MM.1S (cell line): ENCODE data around the gene UTP18.
A peak's percentile ranks its signal among the peaks of the same experiment; 100 is the strongest.
"Not testable (repeated sequence)": the region's sequence is repeated elsewhere in the genome, so short reads cannot be mapped to it uniquely, and the experiment has no call there.

Experiments
- DNase-seq: peaks from one replicate; pipeline ENCODE4 v3.0.0-alpha.2; 2015
- H2AFZ ChIP-seq: fragments of 300-600 bp; sonication (generic); 2 replicates; pipeline ENCODE4 v1.6.0; 2016; ENCODE audit warnings: antibody characterized with exemption, low read length
- H3F3A ChIP-seq: fragments of 300-600 bp; sonication (generic); 2 replicates; pipeline ENCODE4 v1.6.1; 2016; ENCODE audit warnings: mild to moderate bottlenecking, antibody characterized with exemption, low read length, moderate library complexity, mixed read lengths; ENCODE audit not compliant: insufficient read depth
- H3K27ac ChIP-seq: fragments of 300-600 bp; sonication (generic); 2 replicates; pipeline ENCODE4 v1.5.1; 2016; ENCODE audit warnings: mild to moderate bottlenecking, low read length
- H3K27me3 ChIP-seq: fragments of 300-600 bp; sonication (generic); replicated peaks from 2 replicates; pipeline ENCODE4 v1.6.0; 2016; ENCODE audit warnings: low read length; ENCODE audit not compliant: insufficient read depth
- H3K36me3 ChIP-seq: fragments of 300-600 bp; sonication (generic); replicated peaks from 2 replicates; pipeline ENCODE4 v1.6.1; 2016; ENCODE audit warnings: mild to moderate bottlenecking, low read length, mixed read lengths; ENCODE audit not compliant: insufficient read depth
- H3K4me1 ChIP-seq: fragments of 300-600 bp; sonication (generic); 2 replicates; pipeline ENCODE4 v1.6.1; 2016; ENCODE audit warnings: low read length, mixed read lengths
- H3K4me2 ChIP-seq: fragments of 300-600 bp; sonication (generic); 2 replicates; pipeline ENCODE4 v1.6.0; 2016; ENCODE audit warnings: low read depth, low read length
- H3K4me3 ChIP-seq: fragments of 300-600 bp; sonication (generic); 2 replicates; pipeline ENCODE4 v1.5.1; 2016; ENCODE audit warnings: low read length, mixed read lengths
- H3K79me2 ChIP-seq: fragments of 300-600 bp; sonication (generic); 2 replicates; pipeline ENCODE4 v1.6.1; 2016; ENCODE audit warnings: mixed run types, low read length, mixed read lengths
- H3K9ac ChIP-seq: fragments of 300-600 bp; sonication (generic); 2 replicates; pipeline ENCODE4 v1.6.1; 2016; ENCODE audit warnings: low read length, mixed read lengths
- H3K9me2 ChIP-seq: fragments of 300-600 bp; sonication (generic); replicated peaks from 2 replicates; pipeline ENCODE4 v1.6.1; 2016; ENCODE audit warnings: mild to moderate bottlenecking, low read length, mixed read lengths; ENCODE audit not compliant: insufficient read depth
- H3K9me3 ChIP-seq: fragments of 300-600 bp; sonication (generic); replicated peaks from 2 replicates; pipeline ENCODE4 v1.6.1; 2016; ENCODE audit warnings: mild to moderate bottlenecking, low read length, mixed read lengths; ENCODE audit not compliant: insufficient read depth
- H4K20me1 ChIP-seq: fragments of 300-600 bp; sonication (generic); 2 replicates; pipeline ENCODE4 v1.6.1; 2016; ENCODE audit warnings: mild to moderate bottlenecking, low read length, moderate library complexity, mixed read lengths; ENCODE audit not compliant: insufficient read depth
- CTCF ChIP-seq: fragments of 300-600 bp; sonication (generic); IDR thresholded peaks from 2 replicates; pipeline ENCODE4 v1.5.1; 2016; ENCODE audit warnings: antibody characterized with exemption, low read length, mixed read lengths
- EZH2 ChIP-seq: fragments of 300-600 bp; sonication (generic); optimal IDR thresholded peaks from 2 replicates; pipeline ENCODE3; 2017; ENCODE audit warnings: low read depth, mild to moderate bottlenecking, antibody characterized with exemption, low read length, mixed read lengths
- EZH2phosphoT487 ChIP-seq: fragments of 300-600 bp; sonication (generic); IDR thresholded peaks from 2 replicates; pipeline ENCODE4 v1.6.1; 2018; ENCODE audit warnings: antibody characterized with exemption, low read length

Gene UTP18

GRCh38 chr17:51322390-51323029 is 62.2 kb downstream of the UTP18 start:
- Histone ChIP-seq H3K27ac (no peak overlapping the region), H3K4me1 (no peaks in the 10 kb centered on the region), H3K9me2 (no peaks in the 10 kb centered on the region), H2AFZ (no peak overlapping the region), H4K20me1 (no peaks in the 10 kb centered on the region), H3K9me3 (no peaks in the 10 kb centered on the region), H3K4me2 (no peak overlapping the region), H3K79me2 (no peaks in the 10 kb centered on the region), H3K36me3 (no peaks in the 10 kb centered on the region), H3K9ac (no peak overlapping the region), H3K4me3 (no peak overlapping the region), H3K27me3 (no peaks in the 10 kb centered on the region), H3F3A (no peaks in the 10 kb centered on the region)
- TF ChIP-seq EZH2, result no peak
- peak; percentile 57 for TF ChIP-seq CTCF
- no peak for TF ChIP-seq EZH2phosphoT487
- DNase-seq, result peak; percentile 11

GRCh38 chr17:51325471-51325870 is 65.1 kb downstream of the UTP18 start:
- no peaks in the 10 kb centered on the region for H3K9me3 ChIP-seq
- no peaks in the 10 kb centered on the region for H3K36me3 ChIP-seq
- H3K9ac ChIP-seq, result no peak overlapping the region
- no peaks in the 10 kb centered on the region for H3K4me1 ChIP-seq
- no peak overlapping the region for H3K27ac ChIP-seq
- no peaks in the 10 kb centered on the region for H3K9me2 ChIP-seq
- H3K4me2 ChIP-seq, result no peak overlapping the region
- no peaks in the 10 kb centered on the region for H4K20me1 ChIP-seq
- no peaks in the 10 kb centered on the region for H3F3A ChIP-seq
- DNase-seq, result no peak
- H3K27me3 ChIP-seq, result no peaks in the 10 kb centered on the region
- no peaks in the 10 kb centered on the region for H3K79me2 ChIP-seq
- TF ChIP-seq EZH2 (no peak), CTCF (no peak)
- H3K4me3 ChIP-seq, result no peak overlapping the region
- no peak overlapping the region for H2AFZ ChIP-seq

GRCh38 chr17:51330861-51331503 is 70.6 kb downstream of the UTP18 start:
- H3K27ac ChIP-seq, H3K9me3 ChIP-seq, H3K36me3 ChIP-seq, H3K79me2 ChIP-seq, H4K20me1 ChIP-seq, H3K9ac ChIP-seq, DNase-seq, H3K27me3 ChIP-seq, H3F3A ChIP-seq, H3K4me2 ChIP-seq, H3K9me2 ChIP-seq, H2AFZ ChIP-seq, H3K4me3 ChIP-seq, H3K4me1 ChIP-seq: not testable (repeated sequence)

- Histone ChIP-seq H2AFZ (no peak overlapping the region), H4K20me1 (no peaks in the 10 kb centered on the region), H3K27ac (no peak overlapping the region), H3K4me1 (no peaks in the 10 kb centered on the region), H3K9me2 (no peaks in the 10 kb centered on the region), H3K4me2 (no peak overlapping the region), H3K4me3 (no peak overlapping the region), H3K79me2 (no peaks in the 10 kb centered on the region), H3K9me3 (no peaks in the 10 kb centered on the region), H3K9ac (no peak overlapping the region), H3K27me3 (no peaks in the 10 kb centered on the region), H3F3A (no peaks in the 10 kb centered on the region), H3K36me3 (no peaks in the 10 kb centered on the region)
- no peak for TF ChIP-seq EZH2phosphoT487
- TF ChIP-seq CTCF, result no peak
- TF ChIP-seq EZH2, result no peak
- no peak for DNase-seq
These were observed 74.8 kb downstream of the UTP18 start for GRCh38 chr17:51335006-51335590.
